ENCODE data around the gene HDAC9.

- TF ChIP-seq, protein P1, sequence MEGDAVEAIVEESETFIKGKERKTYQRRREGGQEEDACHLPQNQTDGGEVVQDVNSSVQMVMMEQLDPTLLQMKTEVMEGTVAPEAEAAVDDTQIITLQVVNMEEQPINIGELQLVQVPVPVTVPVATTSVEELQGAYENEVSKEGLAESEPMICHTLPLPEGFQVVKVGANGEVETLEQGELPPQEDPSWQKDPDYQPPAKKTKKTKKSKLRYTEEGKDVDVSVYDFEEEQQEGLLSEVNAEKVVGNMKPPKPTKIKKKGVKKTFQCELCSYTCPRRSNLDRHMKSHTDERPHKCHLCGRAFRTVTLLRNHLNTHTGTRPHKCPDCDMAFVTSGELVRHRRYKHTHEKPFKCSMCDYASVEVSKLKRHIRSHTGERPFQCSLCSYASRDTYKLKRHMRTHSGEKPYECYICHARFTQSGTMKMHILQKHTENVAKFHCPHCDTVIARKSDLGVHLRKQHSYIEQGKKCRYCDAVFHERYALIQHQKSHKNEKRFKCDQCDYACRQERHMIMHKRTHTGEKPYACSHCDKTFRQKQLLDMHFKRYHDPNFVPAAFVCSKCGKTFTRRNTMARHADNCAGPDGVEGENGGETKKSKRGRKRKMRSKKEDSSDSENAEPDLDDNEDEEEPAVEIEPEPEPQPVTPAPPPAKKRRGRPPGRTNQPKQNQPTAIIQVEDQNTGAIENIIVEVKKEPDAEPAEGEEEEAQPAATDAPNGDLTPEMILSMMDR (conservative IDR thresholded peaks at IDR 0.05 in 1 of 2, IDR thresholded peaks at IDR 0.05 in 1 of 2; ENCODE audit: low read depth in 1 of 2, low read length in 2 of 2), result no peak
- TF ChIP-seq EZH2 (IDR thresholded peaks at IDR 0.05; ENCODE audit: low read length, missing control alignments), result no peak
These were observed 275.3 kb downstream of the HDAC9 start for GRCh38 chr7:18770822-18771221.

Measured in fibroblast of lung (primary cell).